OCI-LY1 (cell line): ENCODE data around the gene SURF2.

Experiments used
- EZH2 ChIP-seq: fragments of 200-600 bp; sonication (generic), shearing (Covaris generic); IDR thresholded peaks from 2 replicates; pipeline ENCODE4 v1.8.0; 2017; ENCODE audit warnings: borderline replicate concordance, mixed run types, mild to moderate bottlenecking, antibody characterized with exemption, low read length, moderate library complexity, mixed read lengths
- TF ChIP-seq, protein P1 (sequence below): fragments of 200-600 bp; sonication (generic), shearing (Covaris generic); IDR thresholded peaks from 2 replicates; pipeline ENCODE4 v1.5.1; 2017; ENCODE audit warnings: mild to moderate bottlenecking, antibody characterized with exemption, low read length, moderate library complexity, mixed read lengths

GRCh38 chr9:133322701-133323100, 33.6 kb upstream of the SURF2 start:
- TF ChIP-seq, protein P1, sequence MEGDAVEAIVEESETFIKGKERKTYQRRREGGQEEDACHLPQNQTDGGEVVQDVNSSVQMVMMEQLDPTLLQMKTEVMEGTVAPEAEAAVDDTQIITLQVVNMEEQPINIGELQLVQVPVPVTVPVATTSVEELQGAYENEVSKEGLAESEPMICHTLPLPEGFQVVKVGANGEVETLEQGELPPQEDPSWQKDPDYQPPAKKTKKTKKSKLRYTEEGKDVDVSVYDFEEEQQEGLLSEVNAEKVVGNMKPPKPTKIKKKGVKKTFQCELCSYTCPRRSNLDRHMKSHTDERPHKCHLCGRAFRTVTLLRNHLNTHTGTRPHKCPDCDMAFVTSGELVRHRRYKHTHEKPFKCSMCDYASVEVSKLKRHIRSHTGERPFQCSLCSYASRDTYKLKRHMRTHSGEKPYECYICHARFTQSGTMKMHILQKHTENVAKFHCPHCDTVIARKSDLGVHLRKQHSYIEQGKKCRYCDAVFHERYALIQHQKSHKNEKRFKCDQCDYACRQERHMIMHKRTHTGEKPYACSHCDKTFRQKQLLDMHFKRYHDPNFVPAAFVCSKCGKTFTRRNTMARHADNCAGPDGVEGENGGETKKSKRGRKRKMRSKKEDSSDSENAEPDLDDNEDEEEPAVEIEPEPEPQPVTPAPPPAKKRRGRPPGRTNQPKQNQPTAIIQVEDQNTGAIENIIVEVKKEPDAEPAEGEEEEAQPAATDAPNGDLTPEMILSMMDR = no peak
- TF ChIP-seq EZH2 = no peak
